K562 (cell line): ENCODE measurements around the gene ZCCHC14.

Experiments
- CTCF ChIP-seq, 3 experiments: IDR thresholded peaks in 2 of 3; conservative IDR thresholded peaks in 1 of 3; 2 replicates each; pipeline ENCODE4 v1.5.1; 2011 to 2012; ENCODE audit warnings: low read length in 3 of 3, mild to moderate bottlenecking in 3 of 3, control low read depth in 2 of 3, improper control_type of control experiment in 1 of 3, inconsistent platforms in 1 of 3, low read depth in 1 of 3, mixed read lengths in 1 of 3, moderate library complexity in 1 of 3; ENCODE audit not compliant: insufficient read depth in 2 of 3
- FOXM1 ChIP-seq, 2 experiments: fragments of 450-650 bp in 1 of 2; sonication (generic) in 1 of 2; formaldehyde crosslinking in 1 of 2; IDR thresholded peaks; 2 replicates each; pipeline versions ENCODE4 v1.6.1 to v1.9.0; 2017 to 2022; ENCODE audit warnings: low read depth in 2 of 2, mild to moderate bottlenecking in 2 of 2, missing genetic modification reagents in 1 of 2, moderate library complexity in 1 of 2
- GABPA ChIP-seq: fragments of 200-800 bp; sonication (Bioruptor generic); conservative IDR thresholded peaks from 2 replicates; pipeline ENCODE4 v1.6.1; 2016; ENCODE audit warnings: low read depth, missing genetic modification characterization, missing compliant biosample characterization
- MLX ChIP-seq, 2 experiments: fragments of 450-650 bp in 1 of 2; sonication (generic) in 1 of 2; formaldehyde crosslinking; conservative IDR thresholded peaks; 2 replicates each; pipeline versions ENCODE4 v1.4.0 to v1.8.1; 2020 to 2022; ENCODE audit warnings: mild to moderate bottlenecking in 1 of 2, missing genetic modification reagents in 1 of 2
- MYC ChIP-seq, 2 experiments: fragments of 250-450 bp in 1 of 2; sonication (Bioruptor Pico) in 1 of 2; IDR thresholded peaks; 2 replicates each; pipeline versions ENCODE4 v1.5.1 to v1.6.1; 2012 to 2021; ENCODE audit warnings: low read depth in 2 of 2, borderline replicate concordance in 1 of 2, improper control_type of control experiment in 1 of 2, low read length in 1 of 2, mild to moderate bottlenecking in 1 of 2, moderate library complexity in 1 of 2
- RAD21 ChIP-seq, 2 experiments: fragments of 250-450 bp in 1 of 2; fragments of 450-650 bp in 1 of 2; sonication (Bioruptor Pico) in 1 of 2; formaldehyde crosslinking in 1 of 2; IDR thresholded peaks in 1 of 2; conservative IDR thresholded peaks in 1 of 2; 2 replicates each; pipeline versions ENCODE4 v1.4.0 to v1.8.0; 2020 to 2022; ENCODE audit warnings: mild to moderate bottlenecking in 2 of 2, moderate library complexity in 1 of 2
- SMAD3 ChIP-seq: fragments of 450-650 bp; formaldehyde crosslinking; conservative IDR thresholded peaks from 2 replicates; pipeline ENCODE4 v1.4.0; 2020; ENCODE audit warnings: mild to moderate bottlenecking
- SMC3 ChIP-seq: conservative IDR thresholded peaks from 2 replicates; pipeline ENCODE4 v1.6.1; 2011; ENCODE audit warnings: low read depth, low read length, improper control_type of control experiment; ENCODE audit not compliant: insufficient read depth
- TCF7L2 ChIP-seq: fragments of 150-350 bp; IDR thresholded peaks from 2 replicates; pipeline ENCODE4 v1.6.1; 2016; ENCODE audit warnings: low read depth, mild to moderate bottlenecking, low read length, moderate library complexity
- ZNF146 ChIP-seq: IDR thresholded peaks from one replicate; pipeline ENCODE4 v1.6.1; 2018; ENCODE audit warnings: missing compliant biosample characterization; ENCODE audit not compliant: unreplicated experiment
- ZNF830 ChIP-seq: fragments of 250-450 bp; sonication (Bioruptor Pico); IDR thresholded peaks from 2 replicates; pipeline ENCODE4 v1.5.0; 2021; ENCODE audit warnings: mild to moderate bottlenecking

GRCh38 chr16:87469169-87469568, 23.7 kb downstream of the ZCCHC14 start:
- TF ChIP-seq CTCF (IDR thresholded peaks at IDR 0.05 in 2 of 3, conservative IDR thresholded peaks at IDR 0.05 in 1 of 3; ENCODE audit: insufficient read depth in 2 of 3, low read depth in 1 of 3, low read length in 3 of 3) = no peak
- TF ChIP-seq SMAD3 (CRISPR knock-in tag) = no peak
- no peak for TF ChIP-seq ZNF830 (CRISPR knock-in tag)
- TF ChIP-seq GABPA = no peak
- TF ChIP-seq TCF7L2 = no peak
- no peak for TF ChIP-seq MLX (CRISPR knock-in tag; conservative IDR thresholded peaks at IDR 0.05)
- TF ChIP-seq MYC (IDR thresholded peaks at IDR 0.05; ENCODE audit: low read depth, low read length) = no peak
- no peak for TF ChIP-seq MYC (CRISPR knock-in tag; IDR thresholded peaks at IDR 0.05; ENCODE audit: borderline replicate concordance, low read depth)
- TF ChIP-seq SMC3 = no peak
- no peak for TF ChIP-seq FOXM1 (IDR thresholded peaks at IDR 0.05; ENCODE audit: low read depth)
- no peak for TF ChIP-seq FOXM1 (CRISPR knock-in tag; IDR thresholded peaks at IDR 0.05; ENCODE audit: low read depth)
- no peak for TF ChIP-seq RAD21 (CRISPR knock-in tag; conservative IDR thresholded peaks at IDR 0.05 in 1 of 2, IDR thresholded peaks at IDR 0.05 in 1 of 2)
- no peak for TF ChIP-seq ZNF146 (CRISPR knock-in tag)
